SU-DHL-6 (cell line): ENCODE data around the gene CAPN5.

Experiments
- H2AFZ ChIP-seq: fragments of 200-600 bp; sonication (generic); 2 replicates; pipeline ENCODE4 v1.6.1; 2014; ENCODE audit warnings: low read depth, mild to moderate bottlenecking, moderate library complexity, mixed read lengths, antibody characterized with exemption, low read length; ENCODE audit not compliant: severe bottlenecking
- H3F3A ChIP-seq: fragments of 200-600 bp; shearing (Covaris generic); 2 replicates; pipeline ENCODE4 v1.6.0; 2016; ENCODE audit warnings: antibody characterized with exemption, mild to moderate bottlenecking; ENCODE audit not compliant: insufficient read depth
- H3K27ac ChIP-seq: fragments of 200-600 bp; sonication (generic); 2 replicates; pipeline ENCODE4 v1.5.1; 2016; ENCODE audit warnings: low read depth, mild to moderate bottlenecking, low read length, moderate library complexity, mixed read lengths
- H3K27me3 ChIP-seq: fragments of 200-600 bp; sonication (generic), shearing (Covaris generic); 2 replicates; pipeline ENCODE4 v1.6.0; 2014; ENCODE audit warnings: mild to moderate bottlenecking, low read length
- H3K36me3 ChIP-seq: fragments of 200-600 bp; sonication (generic); 2 replicates; pipeline ENCODE4 v1.6.1; 2014; ENCODE audit warnings: mild to moderate bottlenecking, low read length, mixed read lengths
- H3K4me2 ChIP-seq: fragments of 300-600, 200-600 bp; shearing (Covaris generic), sonication (generic); 2 replicates; pipeline ENCODE4 v1.6.0; 2014; ENCODE audit warnings: low read length, low read depth, mild to moderate bottlenecking; ENCODE audit not compliant: poor library complexity, severe bottlenecking
- H3K4me3 ChIP-seq: fragments of 200-600 bp; sonication (generic); 2 replicates; pipeline ENCODE4 v1.5.1; 2014; ENCODE audit warnings: antibody characterized with exemption, low read length, mild to moderate bottlenecking, mixed read lengths; ENCODE audit not compliant: insufficient read depth, poor library complexity, severe bottlenecking
- H3K79me2 ChIP-seq: fragments of 200-600 bp; sonication (generic); 2 replicates; pipeline ENCODE4 v1.6.1; 2014; ENCODE audit warnings: mild to moderate bottlenecking, low read length, moderate library complexity; ENCODE audit not compliant: insufficient read depth
- H3K9ac ChIP-seq: fragments of 200-600 bp; sonication (generic); 2 replicates; pipeline ENCODE4 v1.7.0; 2014; ENCODE audit warnings: mild to moderate bottlenecking, low read length
- H3K9me2 ChIP-seq: fragments of 200-600 bp; sonication (generic); replicated peaks from 2 replicates; pipeline ENCODE4 v1.6.1; 2014; ENCODE audit warnings: low read length; ENCODE audit not compliant: insufficient read depth
- H3K9me3 ChIP-seq: fragments of 200-600 bp; sonication (generic); 2 replicates; pipeline ENCODE4 v1.6.1; 2014; ENCODE audit warnings: low read length, mixed read lengths; ENCODE audit not compliant: insufficient read depth
- H4K20me1 ChIP-seq: fragments of 200-600 bp; sonication (generic); 2 replicates; pipeline ENCODE4 v1.6.1; 2014; ENCODE audit warnings: low read depth, mild to moderate bottlenecking, antibody characterized with exemption, low read length, moderate library complexity, mixed read lengths
- EZH2phosphoT487 ChIP-seq: fragments of 200-600 bp; sonication (generic), shearing (Covaris generic); conservative IDR thresholded peaks from 2 replicates; pipeline ENCODE4 v1.6.1; 2018; ENCODE audit warnings: mild to moderate bottlenecking, antibody characterized with exemption, low read length, moderate library complexity, mixed read lengths
- TF ChIP-seq, protein P1 (sequence below): fragments of 200-600 bp; sonication (generic); IDR thresholded peaks from one replicate; pipeline ENCODE4 v1.5.1; 2017; ENCODE audit warnings: antibody characterized with exemption, mild to moderate bottlenecking, low read length, moderate library complexity; ENCODE audit not compliant: insufficient read depth, poor library complexity, severe bottlenecking

Gene CAPN5

GRCh38 chr11:77109236-77110019, 42.7 kb downstream of the CAPN5 start:
- TF ChIP-seq, protein P1, sequence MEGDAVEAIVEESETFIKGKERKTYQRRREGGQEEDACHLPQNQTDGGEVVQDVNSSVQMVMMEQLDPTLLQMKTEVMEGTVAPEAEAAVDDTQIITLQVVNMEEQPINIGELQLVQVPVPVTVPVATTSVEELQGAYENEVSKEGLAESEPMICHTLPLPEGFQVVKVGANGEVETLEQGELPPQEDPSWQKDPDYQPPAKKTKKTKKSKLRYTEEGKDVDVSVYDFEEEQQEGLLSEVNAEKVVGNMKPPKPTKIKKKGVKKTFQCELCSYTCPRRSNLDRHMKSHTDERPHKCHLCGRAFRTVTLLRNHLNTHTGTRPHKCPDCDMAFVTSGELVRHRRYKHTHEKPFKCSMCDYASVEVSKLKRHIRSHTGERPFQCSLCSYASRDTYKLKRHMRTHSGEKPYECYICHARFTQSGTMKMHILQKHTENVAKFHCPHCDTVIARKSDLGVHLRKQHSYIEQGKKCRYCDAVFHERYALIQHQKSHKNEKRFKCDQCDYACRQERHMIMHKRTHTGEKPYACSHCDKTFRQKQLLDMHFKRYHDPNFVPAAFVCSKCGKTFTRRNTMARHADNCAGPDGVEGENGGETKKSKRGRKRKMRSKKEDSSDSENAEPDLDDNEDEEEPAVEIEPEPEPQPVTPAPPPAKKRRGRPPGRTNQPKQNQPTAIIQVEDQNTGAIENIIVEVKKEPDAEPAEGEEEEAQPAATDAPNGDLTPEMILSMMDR = no peak
- TF ChIP-seq EZH2phosphoT487 = no peak
- Histone ChIP-seq H4K20me1 (no peaks in the 10 kb centered on the region), H3K79me2 (no peaks in the 10 kb centered on the region), H3K4me2 (no peak overlapping the region), H3K27me3 (no peaks in the 10 kb centered on the region), H3F3A (no peaks in the 10 kb centered on the region), H3K4me3 (no peak overlapping the region), H3K27ac (no peak overlapping the region), H3K9ac (no peak overlapping the region), H2AFZ (no peak overlapping the region), H3K36me3 (no peaks in the 10 kb centered on the region), H3K9me3 (no peaks in the 10 kb centered on the region), H3K9me2 (no peaks in the 10 kb centered on the region)

DNA sequence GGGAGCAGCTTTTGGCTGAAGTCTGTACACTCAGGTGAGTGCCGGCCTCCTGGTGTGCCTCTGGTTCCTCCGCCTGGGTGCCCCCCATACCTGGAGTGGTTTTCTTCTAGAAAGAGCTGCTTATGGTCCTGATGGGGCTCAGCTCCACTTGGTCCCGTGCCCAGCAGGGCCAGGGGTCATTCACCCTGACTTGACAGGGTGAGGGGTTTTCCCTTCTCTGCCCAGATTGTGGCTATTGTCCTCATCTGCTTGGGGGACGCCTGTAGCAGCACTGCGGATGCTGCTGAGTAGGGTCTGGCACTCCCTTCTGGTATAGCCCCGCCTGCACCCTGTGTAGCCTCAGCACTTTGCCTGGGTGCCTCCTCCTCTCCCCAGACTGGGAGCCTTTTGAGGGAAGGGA, 44.1 kb downstream of the CAPN5 start:
- Histone ChIP-seq H3K36me3 (no peaks in the 10 kb centered on the region), H4K20me1 (no peaks in the 10 kb centered on the region), H3K9ac (no peak overlapping the region), H3F3A (no peaks in the 10 kb centered on the region), H3K4me3 (no peak overlapping the region), H3K27ac (no peak overlapping the region), H3K9me3 (no peaks in the 10 kb centered on the region), H3K9me2 (no peaks in the 10 kb centered on the region), H2AFZ (no peak overlapping the region), H3K79me2 (no peaks in the 10 kb centered on the region), H3K4me2 (no peak overlapping the region), H3K27me3 (no peaks in the 10 kb centered on the region)
- TF ChIP-seq, protein P1 = no peak
- no peak for TF ChIP-seq EZH2phosphoT487

GRCh38 chr11:77111277-77111676, 44.5 kb downstream of the CAPN5 start:
- Histone ChIP-seq H3K27ac (no peak overlapping the region), H3K79me2 (no peaks in the 10 kb centered on the region), H3K4me3 (no peak overlapping the region), H3F3A (no peaks in the 10 kb centered on the region), H3K36me3 (no peaks in the 10 kb centered on the region), H3K4me2 (no peak overlapping the region), H3K9ac (no peak overlapping the region), H4K20me1 (no peaks in the 10 kb centered on the region), H3K27me3 (no peaks in the 10 kb centered on the region), H3K9me3 (no peaks in the 10 kb centered on the region), H2AFZ (no peak overlapping the region), H3K9me2 (no peaks in the 10 kb centered on the region)
- TF ChIP-seq, protein P1 = no peak
- no peak for TF ChIP-seq EZH2phosphoT487
